ENCODE measurements around the gene LATS1.

GRCh38 chr6:149750136-149750609 is 32.3 kb upstream of the LATS1 start:
- no peak for TF ChIP-seq CTCF (IDR thresholded peaks at IDR 0.05)
- TF ChIP-seq POLR2A (IDR thresholded peaks at IDR 0.05): no peak

All from body of pancreas (tissue), 4 donors.